ENCODE measurements around the gene PTPRN2.
"Not testable (repeated sequence)": the region's sequence is repeated elsewhere in the genome, so short reads cannot be mapped to it uniquely, and the experiment has no call there.

The PTPRN2 gene

DNA sequence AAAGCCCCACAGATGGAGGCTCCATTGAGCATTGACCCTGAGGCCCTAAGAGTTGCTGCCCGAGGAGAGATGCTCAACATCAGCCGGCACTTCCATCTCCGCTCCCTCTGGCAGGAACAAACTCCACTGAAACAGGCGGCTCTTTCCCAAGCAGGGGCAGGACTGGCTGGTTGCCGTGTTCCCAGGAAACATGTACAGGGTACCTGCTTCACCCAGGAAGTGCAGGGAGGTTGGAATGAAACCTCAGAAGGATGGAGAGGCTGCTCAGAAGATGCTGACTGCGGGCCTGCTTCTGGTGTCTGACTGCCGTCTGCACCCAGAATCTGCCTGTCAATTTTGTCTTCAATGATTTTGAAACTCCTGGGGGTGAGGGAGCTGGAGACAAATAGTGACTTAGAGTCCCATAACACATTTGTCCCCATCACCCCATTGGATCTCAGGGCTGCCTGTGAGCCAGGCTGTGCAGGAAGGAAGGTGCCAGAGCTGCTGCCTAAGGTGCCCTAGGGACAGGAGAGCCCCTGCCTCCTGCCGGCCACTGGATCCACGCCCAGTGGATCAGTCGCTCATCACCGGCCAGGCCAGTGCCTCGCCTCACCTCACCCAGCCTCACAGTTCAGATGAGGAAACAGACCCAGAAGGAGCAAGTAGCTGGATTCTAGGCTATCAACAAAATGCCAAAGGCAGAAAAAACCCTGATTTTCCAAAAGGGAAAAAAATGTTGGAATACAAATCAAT is 237.3 kb downstream of the PTPRN2 start:
- DNase-seq (ENCODE audit: low read depth), result no peak

DNA sequence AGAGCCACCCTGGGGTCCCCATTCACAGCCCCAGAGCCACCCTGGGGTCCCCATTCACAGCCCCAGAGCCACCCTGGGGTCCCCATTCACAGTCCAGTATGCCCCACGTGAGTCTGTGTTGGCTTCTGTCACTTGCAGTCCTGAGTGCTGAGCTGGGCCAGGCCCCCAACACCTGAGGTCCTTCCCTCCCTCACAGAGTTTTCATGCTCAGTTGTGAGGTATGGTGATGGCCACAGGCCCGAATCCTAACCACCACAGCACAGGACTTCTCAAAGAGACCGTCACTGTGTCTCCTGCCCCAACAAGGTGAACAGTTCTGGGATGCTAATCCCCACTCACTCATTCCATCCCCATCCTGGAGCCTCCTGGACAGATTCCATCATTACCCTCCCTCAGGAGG is 239.2 kb downstream of the PTPRN2 start:
- no peak for DNase-seq (ENCODE audit: low read depth)

DNA sequence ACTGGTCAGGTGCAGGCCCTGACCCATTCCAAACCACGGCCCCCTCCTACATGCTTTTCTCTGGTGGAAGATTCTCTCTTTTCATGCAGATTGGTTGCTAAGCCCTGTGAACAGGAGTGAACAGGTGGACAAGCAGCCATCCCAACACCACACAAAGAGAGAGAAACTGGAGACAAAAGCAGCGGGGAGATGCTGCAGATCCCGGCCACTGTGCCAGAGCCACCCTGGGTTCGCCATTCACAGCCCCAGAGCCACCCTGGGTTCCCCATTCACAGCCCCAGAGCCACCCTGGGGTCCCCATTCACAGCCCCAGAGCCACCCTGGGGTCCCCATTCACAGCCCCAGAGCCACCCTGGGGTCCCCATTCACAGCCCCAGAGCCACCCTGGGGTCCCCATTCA is 239.6 kb downstream of the PTPRN2 start:
- not testable (repeated sequence) for DNase-seq (ENCODE audit: low read depth)

DNA sequence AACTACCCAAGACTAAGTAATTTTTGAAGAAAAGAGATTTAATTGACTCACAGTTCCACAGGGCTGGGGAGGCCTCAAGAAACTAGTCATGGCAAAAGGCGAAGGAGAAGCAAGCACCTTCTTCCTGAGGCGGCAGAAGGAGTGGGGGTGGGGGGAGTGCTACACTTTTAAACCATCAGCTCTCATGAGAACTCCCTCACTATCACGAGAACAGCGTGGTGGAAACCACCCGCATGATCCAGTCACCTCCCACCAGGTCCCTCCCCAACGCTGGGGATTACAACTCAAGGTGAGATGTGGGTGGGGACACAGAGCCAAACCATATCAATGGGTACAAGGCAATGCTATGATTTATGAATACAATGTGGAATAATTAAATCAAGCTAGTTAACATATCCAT is 241.9 kb downstream of the PTPRN2 start:
- DNase-seq (ENCODE audit: low read depth), result no peak

DNA sequence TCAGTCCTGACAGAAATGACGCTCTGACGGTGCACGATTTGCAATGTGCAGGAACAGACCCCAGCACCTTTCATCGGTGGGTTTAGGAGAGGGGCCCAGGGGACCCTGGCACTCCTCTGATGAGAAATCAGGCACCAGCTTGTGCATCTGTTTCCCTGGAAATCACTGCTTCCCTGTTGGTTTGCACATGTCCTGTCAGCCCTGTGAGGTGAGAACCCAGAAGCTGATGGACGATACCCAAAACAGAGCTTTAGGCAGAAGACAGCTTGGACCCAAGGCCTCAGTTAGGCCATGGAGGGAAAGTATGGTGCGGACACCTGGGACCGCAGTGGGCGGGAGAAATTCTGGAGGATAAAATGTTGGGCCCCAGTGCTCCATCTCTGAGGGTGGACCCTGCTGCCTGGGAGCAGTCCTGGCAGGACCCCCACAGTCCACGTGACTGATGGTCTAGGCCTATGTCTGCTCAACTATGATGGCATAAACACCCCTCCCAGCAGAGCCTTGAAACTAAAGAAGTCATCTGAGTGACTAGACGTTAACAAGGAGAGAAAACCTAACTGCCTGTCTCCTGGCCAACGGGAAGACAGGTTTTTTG is 242.8 kb downstream of the PTPRN2 start:
- DNase-seq (ENCODE audit: low read depth), result no peak

DNA sequence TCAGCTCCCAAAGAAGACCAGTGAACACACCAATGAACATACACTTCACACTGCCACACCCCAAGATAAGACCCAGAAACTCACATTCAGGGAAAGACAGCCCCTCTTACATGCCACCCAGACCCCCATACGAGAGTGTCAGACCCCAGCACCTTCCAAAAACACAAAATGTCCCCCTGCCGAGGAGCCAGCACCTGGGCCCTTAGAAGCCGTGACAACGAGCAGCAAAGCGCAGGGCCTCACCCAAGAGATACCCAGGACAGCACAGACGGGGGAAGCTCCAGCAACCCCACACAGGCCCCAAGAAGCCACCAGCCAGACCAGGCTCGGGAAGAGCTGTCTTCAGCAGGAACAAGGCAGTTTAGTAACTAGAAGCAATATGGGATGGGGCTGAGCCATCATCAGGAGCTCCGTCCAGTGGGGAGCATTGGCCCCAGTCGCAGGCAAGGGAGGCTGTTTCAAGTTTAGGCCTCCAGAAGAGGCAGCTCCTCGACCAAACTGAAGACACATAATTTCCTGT is 243.6 kb downstream of the PTPRN2 start:
- DNase-seq (ENCODE audit: low read depth), result no peak

DNA sequence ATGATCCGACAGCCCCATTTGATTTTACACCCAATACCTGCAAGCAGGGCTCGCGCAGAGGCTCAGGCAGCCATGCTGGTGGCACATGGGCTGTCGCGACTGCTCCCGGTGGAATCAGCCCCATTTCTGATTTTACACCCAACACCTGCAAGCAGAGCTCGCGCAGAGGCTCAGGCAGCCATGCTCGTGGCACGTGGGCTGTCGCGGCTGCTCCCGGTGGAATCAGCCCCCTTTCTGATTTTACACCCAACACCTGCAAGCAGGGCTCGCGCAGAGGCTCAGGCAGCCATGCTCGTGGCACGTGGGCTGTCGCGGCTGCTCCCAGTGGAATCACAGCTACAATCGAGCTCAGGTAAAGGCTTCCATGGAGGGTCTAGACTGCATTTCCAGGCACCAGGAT is 244.1 kb downstream of the PTPRN2 start:
- DNase-seq (ENCODE audit: low read depth), result no peak

DNA sequence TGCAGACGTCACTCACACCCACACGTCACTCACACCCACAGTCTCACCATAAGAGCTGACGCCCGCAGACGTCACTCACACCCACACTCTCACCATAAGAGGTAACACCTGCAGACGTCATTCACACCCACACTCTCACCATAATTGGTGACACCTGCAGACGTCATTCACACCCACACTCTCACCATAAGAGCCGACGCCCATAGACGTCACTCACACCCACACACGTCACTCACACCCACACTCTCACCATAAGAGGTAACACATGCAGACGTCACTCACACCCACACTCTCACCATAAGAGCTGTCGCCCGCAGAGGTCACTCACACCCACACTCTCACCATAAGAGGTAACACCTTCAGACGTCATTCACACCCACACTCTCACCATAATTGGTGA is 246.5 kb downstream of the PTPRN2 start:
- DNase-seq (ENCODE audit: low read depth), result not testable (repeated sequence)

DNA sequence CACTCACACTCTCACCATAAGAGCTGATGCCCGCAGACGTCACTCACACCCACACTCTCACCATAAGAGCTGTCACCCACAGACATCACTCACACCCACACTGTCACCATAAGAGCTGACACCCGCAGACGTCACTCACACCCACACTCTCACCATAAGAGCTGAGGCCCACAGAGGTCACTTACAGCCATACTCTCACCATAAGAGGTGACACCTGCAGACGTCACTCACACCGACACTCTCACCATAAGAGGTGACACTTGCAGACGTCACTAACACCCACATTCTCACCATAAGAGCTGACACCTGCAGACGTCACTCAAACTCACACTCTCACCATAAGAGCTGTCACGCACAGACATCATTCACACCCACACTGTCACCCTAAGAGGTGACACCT is 250.7 kb downstream of the PTPRN2 start:
- not testable (repeated sequence) for DNase-seq (ENCODE audit: low read depth)

DNA sequence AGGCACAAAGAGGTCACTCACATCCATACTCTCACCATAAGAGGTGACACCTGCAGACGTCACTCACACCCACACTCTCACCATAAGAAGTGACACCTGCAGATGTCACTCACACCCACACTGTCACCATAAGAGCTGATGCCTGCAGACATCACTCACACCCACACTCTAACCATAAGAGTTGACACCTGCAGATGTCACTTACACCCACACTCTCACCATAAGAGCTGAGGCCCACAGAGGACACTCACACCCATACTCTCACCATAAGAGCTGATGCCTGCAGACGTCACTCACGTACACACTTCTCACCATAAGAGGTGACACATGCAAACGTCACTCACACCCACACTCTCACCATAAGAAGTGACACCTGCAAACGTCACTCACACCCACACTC is 255.1 kb downstream of the PTPRN2 start:
- DNase-seq (ENCODE audit: low read depth), result not testable (repeated sequence)

DNA sequence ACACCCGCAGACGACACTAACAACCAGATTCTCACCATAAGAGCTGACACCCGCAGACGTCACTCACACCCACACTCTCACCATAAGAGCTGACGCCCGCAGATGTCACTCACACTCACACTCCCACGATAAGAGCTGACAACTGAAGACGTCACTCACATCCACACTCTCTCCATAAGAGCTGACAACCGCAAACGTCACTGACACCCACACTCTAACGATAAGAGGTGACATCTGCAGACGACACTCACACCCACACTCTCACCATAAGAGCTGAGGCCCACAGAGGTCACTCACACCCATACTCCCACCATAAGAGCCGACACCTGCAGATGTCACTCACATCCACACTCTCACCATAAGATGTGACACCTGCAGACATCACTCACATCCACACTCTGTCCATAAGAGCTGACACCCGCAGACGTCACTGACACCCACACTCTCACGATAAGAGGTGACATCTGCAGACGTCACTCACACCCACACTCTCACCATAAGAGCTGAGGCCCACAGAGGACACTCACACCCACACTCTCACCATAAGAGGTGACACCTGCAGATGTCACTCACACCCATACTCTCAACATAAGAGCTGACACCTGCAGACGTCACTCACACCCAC is 255.7 kb downstream of the PTPRN2 start:
- not testable (repeated sequence) for DNase-seq (ENCODE audit: low read depth)

DNA sequence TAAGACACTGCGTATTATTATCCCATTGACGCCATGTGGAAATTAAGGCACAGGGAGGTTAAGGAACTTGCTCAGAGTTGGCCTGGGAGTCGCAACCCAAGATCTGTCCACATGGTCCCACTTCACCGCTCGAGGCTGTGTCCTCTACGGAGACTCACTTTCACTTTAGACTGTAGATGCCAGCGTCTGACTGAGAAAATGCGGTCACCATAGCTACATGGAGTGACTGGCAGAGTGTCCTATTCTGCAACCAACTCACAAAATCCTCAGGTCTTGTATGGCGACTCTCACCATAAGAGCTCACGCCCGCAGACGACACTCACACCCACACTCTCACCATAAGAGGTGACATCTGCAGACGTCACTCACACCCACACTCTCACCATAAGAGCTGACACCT is 257.9 kb downstream of the PTPRN2 start:
- DNase-seq (ENCODE audit: low read depth), result no peak

DNA sequence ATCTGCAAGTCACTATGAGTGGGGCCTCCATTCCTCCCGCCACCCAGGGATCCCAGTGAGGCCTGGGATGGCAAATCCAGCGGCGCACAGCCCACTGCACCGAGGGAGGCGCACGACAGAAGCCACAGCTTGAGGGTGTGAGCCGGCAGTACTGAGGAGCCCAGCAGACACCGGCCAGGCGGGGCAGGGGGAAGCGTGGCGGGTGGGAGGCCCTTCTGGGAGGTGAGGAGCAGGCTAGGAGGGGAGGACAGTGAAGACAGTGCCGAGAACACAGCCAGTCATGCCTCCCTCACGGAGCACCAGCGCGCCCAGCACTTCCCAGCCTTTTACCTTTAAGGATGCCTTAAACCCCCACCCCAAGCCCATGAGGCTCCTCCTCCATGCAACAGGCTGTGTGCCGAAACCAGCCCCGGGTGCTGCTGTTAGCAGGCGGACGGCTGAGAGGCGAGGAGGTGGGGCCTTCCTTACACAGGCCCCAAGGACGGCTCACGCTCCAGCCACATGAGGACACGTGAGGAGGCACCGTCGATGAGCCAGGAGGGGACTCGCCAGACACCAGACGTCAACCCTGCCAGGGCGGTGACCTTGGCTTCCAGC is 258.5 kb downstream of the PTPRN2 start:
- no peak for DNase-seq (ENCODE audit: low read depth)

DNA sequence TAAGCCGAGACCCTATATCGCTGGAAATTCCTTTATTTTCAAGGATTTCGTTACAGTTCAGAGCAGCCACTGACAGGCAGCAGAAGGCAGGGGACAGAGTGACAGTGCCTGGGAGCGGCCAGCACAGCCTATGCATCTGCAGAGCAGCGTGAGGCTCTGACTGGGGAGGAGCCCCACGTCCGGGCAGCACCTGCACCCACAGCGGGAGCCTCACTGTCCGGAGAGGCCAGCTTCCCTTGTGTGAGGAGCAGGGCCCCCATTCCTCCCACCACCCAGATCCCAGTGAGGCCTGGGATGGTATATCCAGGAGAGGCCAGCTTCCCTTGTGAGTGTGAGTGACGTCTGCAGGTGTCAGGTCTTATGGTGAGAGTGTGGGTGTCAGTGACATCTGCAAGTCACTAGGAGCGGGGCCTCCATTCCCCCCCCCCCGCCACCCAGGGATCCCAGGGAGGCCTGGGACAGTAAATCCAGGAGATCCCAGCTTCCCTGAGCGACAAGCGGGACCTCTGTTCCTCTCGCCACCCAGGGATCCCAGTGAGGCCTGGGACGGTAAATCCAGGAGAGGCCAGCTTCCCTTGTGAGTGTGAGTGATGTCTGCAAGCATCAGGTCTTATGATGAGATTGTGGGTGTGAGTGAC is 259.1 kb downstream of the PTPRN2 start:
- no peak for DNase-seq (ENCODE audit: low read depth)

DNA sequence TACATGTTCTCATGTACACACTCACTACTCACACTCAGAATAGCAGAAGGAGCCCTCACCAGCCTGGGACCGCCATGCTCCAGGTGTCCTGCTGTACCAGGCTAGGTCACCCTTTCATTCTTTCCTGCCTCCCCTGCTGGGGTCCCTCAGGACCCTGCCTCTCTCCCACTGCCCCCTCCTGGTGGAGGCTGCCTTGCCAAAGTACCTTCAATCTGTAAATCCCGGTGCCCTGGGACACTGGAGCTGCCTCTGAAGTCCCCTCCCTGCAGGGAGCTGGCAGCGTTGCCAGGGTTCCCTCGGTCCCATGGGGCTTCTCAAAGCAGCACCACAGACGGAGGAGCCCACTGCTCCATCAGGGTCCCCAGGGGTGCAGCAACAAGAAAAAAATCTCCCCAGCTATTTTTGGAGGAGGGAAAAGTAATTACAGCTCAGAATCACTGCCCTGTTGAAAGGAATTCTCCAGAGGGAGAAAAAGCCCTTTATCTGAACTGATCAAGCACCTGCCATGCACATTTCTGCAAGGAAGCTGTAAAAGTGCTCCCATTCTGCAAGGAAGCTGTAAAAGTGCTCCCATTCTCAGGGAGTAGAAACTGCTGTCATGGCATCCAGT is 259.9 kb downstream of the PTPRN2 start:
- no peak for DNase-seq (ENCODE audit: low read depth)

DNA sequence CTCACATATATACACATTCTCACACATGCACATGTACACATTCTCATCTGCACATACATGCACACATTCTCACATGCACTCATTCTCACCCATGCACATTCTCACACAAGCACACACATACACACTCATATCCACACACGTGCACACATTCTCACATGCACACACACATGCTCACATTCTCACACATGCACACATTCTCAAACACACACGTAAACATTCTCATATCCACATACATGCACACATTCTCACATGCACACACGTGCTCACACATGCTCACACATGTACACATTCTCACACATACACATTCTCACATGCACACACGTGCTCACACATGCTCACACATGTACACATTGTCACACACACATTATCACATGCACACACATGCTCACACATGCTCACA is 260.6 kb downstream of the PTPRN2 start:
- no peak for DNase-seq (ENCODE audit: low read depth)

DNA sequence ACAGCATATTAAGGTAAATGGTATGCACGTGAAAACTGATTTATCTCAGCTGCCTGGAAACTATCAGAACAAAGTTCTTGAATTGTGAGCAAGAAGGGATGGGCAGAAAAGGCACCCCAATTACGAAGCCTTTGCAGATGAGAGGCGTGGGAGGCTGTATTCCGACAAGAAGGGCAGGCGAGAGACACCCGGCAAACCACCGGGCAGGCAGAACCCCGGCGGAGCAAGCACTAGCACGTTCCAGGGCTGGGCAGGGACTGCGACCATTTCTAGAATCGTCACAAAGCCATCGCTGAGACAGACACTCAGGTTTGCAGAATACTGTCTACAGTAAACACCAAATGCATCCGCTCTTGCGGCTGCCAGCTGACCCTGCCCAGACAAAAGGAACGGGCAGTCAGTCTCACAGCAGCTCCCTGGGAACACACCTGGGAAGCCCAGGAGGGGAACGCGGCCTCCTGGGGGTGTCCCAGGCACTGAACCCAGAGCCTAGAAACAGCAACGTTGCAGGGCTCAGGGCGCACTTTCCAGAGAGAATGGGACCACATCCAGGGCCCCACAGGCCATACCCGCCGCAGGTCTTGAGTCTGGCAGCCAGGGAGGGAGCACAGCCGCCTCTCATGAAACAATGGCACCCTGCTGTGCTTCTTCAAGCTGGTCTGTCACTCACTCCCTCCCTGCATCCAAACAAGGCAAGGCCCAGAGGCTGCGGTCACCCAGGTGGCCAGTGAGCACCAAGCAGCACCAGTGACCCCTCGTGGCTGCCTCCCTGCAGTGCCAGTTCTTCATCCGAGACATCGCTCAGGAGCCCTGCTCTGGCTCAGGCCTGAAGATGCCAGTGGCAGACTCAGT is 261.9 kb downstream of the PTPRN2 start:
- DNase-seq (ENCODE audit: low read depth), result no peak

DNA sequence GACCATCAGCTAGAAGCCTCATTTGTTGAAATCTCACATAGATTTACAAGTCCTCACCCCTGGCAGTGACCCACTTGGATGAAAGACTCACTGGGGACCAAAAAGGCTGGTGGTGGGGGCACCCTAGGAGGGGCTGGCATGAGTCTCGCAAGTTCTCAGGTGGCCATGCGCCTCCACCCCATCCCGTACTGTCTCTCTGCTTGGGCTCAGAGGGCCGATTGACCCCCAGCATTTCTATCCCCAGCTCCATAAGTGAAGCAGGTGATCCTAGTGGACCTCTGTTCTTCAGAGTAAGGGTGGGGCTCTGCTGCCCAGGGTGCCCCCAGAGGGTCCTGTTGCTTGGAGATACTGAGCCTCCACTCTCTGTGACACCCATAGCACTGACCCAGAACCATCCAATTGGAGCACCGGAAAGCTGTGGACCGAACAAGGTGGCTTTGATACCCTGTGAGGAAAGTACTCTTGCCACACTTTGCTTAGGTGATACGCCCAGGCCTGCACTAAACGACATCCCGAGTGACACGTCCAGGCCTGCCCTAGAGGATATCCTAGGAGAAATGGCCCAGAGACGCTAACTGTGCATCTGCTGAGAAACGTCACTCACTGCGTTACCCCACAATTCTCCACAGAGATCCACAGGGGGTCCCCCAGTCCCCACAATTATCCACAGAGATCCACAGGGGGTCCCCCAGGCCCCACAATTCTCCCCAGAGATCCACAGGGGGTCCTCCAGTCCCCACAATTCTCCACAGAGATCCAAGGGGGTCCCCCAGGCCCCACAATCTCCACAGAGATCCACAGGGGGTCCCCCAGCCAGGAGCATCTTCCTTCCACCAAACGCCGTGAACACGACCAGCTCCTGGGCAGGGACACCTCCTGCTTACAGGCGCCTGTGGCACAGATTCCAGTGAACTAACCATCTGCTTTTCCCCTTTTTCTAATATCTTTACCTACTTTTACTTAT is 262.9 kb downstream of the PTPRN2 start:
- no peak for DNase-seq (ENCODE audit: low read depth)

DNA sequence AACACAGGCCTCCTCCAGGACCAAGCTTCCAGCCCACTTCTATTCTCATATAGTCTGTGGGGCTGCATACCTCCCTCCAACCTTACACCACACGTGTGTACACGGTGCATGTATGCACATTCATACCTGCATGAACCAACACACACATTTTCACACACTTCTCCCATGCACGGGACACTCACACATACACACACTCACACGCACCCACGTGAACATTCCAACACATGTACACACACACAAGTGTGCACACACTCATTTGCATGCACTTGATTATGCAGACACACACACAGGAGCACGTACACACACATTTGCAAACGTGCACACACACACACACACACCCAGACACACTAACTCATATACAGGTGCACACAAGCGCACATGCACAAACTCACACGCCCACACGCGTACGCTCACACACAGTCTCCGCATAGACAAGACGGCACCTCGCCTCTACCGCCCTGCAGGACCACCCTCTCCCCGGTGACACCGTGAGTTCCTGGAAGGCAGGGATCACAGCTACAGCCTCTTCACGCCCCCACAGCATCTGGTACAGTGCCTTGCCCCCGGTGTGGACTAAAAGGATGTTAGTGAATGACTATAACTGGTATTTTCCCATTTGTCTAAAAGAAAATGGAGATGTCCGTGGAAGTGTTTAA is 263.8 kb downstream of the PTPRN2 start:
- no peak for DNase-seq (ENCODE audit: low read depth)

Data from HS-5 (cell line).